NCI-H1436 treated with DMSO at 0.1 percent for 48 hours (cell line): Measurements from ENCODE around the gene ERICH3.
"Not testable (repeated sequence)": the region's sequence is repeated elsewhere in the genome, so short reads cannot be mapped to it uniquely, and the experiment has no call there.

ENCODE experiments used
- DNase-seq: peaks from one replicate; lab custom pipeline; 2025; lab: John Stamatoyannopoulos, UW

Gene ERICH3

GRCh38 chr1:74681001-74681400, 7.4 kb upstream of the ERICH3 start:
- no peak for DNase-seq

- no peak for DNase-seq
Observed at GRCh38 chr1:74679811-74680210, 6.2 kb upstream of the ERICH3 start.

GRCh38 chr1:74677926-74678325, 4.3 kb upstream of the ERICH3 start:
- DNase-seq, result no peak

DNA sequence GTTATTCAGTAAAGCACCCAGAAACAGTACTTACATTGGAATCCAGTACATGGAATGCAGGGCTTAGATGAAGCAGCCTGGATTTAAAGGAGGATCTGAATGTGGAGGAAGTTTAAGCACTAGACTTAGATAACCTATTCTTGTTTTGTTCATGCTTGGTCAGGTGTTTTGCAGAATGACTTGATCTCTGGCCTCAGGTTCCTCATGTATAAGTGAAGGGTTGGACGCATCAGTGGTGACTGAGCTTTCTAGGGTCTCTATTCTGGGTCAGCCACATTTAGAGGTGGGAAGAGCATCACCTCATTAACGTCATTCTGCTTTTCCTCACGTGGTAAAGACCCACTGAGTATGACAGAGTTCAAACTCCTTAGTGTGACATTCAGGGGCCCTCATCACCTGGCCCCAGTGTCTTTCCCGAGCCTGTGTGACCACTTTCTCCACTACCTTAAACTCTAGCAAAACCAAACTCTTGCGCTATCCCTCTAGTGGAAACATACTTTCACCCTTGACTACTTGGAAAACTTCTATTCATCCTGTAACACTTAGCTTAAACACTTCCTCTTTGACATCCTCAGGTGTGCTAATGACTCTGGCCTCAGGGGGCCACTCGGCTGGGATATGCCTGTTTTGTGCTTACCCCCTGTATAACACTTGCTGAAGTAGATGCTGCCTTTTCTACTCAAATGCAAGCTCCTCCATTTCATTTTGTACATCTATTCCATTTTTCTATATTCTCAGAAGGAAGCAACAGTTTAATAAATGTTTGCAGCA, 871 bp upstream of the ERICH3 start:
- no peak for DNase-seq

GRCh38 chr1:74670866-74671265, 2.7 kb downstream of the ERICH3 start:
- DNase-seq, result not testable (repeated sequence)

- no peak for DNase-seq
Observed at GRCh38 chr1:74654708-74655107, 18.9 kb downstream of the ERICH3 start.

- no peak for DNase-seq
Observed at GRCh38 chr1:74652711-74653139, 20.9 kb downstream of the ERICH3 start.

DNA sequence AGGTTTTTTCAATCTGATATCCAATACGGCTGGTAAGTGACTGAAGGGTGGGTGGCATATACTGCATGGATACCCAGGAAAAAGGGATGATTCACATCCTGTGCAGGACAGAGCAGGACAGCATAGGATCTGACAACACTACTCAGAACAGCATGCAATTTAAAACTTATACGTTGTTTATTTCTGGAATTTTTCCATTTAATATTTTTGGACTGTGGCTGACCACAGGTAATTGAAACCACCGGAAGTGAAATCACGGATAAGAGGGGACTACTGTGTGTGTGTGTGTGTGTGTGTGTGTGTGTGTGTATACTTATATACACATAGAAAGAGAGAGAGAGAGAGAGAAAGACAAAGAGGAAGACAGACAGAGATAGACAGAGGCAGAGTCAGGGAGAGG, 23.0 kb downstream of the ERICH3 start:
- DNase-seq, result no peak

GRCh38 chr1:74641876-74642275, 31.7 kb downstream of the ERICH3 start:
- DNase-seq, result no peak

DNA sequence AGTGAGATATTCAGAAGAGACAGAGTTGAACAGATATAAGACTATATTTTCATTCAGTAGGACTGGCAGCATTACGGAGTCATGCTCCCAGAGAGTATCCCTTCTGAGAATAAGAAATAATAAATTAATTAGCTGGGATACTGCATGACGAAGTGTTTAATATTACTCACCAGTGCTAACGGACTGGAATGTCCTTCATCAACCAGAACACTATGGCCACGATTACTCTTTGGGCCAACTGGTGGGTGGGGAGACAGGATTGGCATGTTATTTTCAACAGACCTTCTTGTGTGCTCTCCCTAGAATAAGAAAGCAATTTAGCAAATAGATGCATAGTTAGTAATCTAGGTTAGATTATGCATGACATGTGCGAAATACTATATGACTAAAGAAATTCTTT, 32.4 kb downstream of the ERICH3 start:
- DNase-seq, result no peak

DNA sequence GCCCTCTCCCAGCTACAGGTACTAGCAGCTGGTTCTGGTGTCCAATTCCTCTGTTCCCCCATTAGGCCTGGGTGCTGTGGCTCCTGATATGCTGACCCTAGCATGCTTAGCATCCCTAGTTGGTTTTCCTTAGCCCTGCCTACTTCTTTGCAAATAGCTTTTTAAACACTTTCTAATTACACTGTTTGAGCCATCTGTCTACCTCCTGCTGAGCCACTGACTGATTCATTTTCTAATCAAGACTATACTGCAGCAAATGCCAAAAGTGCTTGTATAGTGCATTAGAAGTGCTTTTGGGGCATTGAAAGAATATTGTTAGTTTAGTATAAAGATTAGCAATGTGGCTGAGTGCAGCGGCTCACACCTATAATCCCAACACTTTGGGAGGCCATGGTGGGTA, 36.3 kb downstream of the ERICH3 start:
- DNase-seq, result no peak

DNA sequence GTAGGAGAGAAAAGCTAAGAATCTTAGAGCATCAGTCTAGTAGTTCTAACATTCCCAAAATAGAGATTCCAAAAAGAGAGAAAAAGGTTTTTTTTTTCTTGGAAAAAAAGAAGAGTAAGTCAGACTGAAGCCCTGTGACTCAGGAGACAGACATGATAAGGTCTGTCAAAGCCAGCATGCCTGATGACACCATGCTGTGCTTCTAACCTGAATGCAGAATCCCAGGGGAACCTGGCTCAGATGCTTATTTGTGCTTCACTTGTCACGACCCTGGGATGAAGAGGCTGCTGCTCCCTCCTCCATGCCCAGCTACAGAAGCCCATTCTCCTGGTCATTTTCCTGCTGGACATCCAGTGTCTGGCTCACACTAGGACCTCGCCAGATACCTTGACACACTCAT, 44.3 kb downstream of the ERICH3 start:
- DNase-seq, result no peak

DNA sequence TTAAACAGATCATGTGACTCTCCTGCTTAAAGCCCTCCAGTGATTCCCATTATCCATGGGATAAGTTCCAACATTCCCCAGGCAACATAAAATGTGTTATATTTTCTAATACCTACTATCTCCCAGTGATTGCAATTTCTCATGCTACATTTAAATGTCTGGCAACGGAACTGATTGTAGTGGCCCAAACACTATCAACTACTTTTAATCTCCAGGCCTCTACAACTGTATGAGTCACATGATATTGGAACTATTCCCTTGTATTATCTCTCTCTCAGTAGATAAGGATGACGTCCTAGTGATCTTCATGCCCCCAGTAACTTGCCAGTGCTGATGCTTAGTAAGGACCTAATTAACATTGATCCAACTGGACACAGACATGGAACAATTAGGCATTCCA, 49.9 kb downstream of the ERICH3 start:
- no peak for DNase-seq

- DNase-seq, result no peak
Observed at GRCh38 chr1:74620242-74620641, 53.4 kb downstream of the ERICH3 start.

- DNase-seq, result no peak
Observed at GRCh38 chr1:74618974-74619373, 54.6 kb downstream of the ERICH3 start.

GRCh38 chr1:74613894-74614293, 59.7 kb downstream of the ERICH3 start:
- DNase-seq, result no peak

DNA sequence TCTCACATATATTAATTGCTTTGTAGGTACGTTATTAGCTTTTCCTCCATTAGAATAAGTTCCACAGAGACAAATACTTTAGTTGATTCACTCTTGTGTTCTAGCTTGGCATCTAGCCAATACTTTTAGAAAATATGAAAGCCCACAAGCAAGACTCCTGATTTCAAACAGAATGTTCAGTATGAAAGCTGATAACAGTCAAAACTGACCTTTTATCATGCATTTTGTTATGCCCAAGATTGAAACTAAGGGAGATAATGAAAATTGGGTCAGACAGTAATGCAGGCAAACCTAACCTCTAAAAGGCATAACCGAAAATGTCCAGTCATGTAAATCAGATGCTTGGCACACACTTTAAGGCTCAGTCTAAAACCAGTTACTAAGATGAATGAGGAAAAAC, 61.7 kb downstream of the ERICH3 start:
- no peak for DNase-seq

GRCh38 chr1:74610961-74611360, 62.6 kb downstream of the ERICH3 start:
- DNase-seq, result no peak

- DNase-seq, result no peak
Observed at GRCh38 chr1:74609810-74610371, 63.7 kb downstream of the ERICH3 start.

DNA sequence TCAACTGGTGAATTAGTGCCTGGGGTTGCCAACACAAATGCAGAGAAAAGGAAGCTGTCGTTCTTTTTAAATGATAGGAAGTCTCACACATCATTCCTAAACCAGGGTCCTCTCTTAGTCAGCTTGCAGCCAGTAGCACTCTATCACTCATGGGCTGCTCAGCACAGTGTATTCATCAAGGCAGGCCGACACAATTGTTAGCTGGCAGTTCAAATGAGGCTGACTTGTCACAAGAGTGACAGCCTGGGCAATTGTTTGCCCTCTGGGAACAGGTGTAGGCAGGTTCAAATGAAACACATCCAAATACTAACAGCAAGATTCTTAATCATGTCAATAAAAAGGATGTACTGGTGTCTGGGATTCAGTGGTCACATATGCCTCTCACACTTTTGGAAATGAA, 76.9 kb downstream of the ERICH3 start:
- DNase-seq, result no peak

- DNase-seq, result no peak
Observed at GRCh38 chr1:74593887-74594866, 79.4 kb downstream of the ERICH3 start.

GRCh38 chr1:74592580-74593355, 80.8 kb downstream of the ERICH3 start:
- DNase-seq, result no peak
